Stimulated activated CD4-positive, alpha-beta T cell treated with anti-CD3 and anti-CD28 coated beads, Interleukin-12 subunit alpha, Interleukin-12 subunit beta, amount 100 ng/mL, for 24 hours (primary cell): ENCODE results near the gene TGFBR1.

Source experiments
- DNase-seq, 2 experiments: peaks; one replicate each; pipeline ENCODE4 v3.0.0-alpha.2; 2020; ENCODE audit warnings: low read depth in 2 of 2

TGFBR1 gene

DNA sequence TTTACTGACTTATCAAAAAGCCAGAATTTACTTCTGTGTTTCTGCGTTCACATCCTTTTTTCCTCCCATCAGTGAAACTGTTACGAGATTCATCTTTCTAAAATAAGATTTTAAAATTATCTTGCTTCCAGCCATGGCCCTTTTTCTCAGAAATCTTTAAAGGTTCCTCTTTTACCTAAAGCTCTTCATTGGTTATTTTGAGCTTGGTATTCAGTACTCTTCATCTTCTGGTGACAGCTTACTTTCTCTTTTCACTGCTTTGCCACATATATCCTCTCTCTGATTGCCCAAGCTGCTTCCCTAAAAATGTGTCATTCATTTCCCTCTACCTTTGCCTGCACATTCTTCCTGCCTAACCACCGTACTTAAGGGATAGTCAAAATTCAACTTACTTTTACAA lies 32.3 kb downstream of the TGFBR1 start:
- DNase-seq: no peak

DNA sequence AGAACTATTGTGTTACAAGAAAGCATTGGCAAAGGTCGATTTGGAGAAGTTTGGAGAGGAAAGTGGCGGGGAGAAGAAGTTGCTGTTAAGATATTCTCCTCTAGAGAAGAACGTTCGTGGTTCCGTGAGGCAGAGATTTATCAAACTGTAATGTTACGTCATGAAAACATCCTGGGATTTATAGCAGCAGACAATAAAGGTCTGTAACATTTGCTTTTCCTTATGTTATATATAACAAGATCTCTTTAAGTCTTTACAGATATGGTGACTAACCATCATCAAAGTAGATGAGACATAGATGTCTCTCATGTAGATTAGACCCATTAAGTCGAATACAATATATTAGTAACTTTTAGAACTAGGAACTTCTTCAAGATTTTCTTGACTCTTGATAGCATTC lies 33.0 kb downstream of the TGFBR1 start:
- DNase-seq: no peak

GRCh38 chr9:99138424-99139284 lies 33.7 kb downstream of the TGFBR1 start:
- DNase-seq: no peak

GRCh38 chr9:99139868-99140267 lies 35.0 kb downstream of the TGFBR1 start:
- no peak for DNase-seq

- DNase-seq: peak in 1 of 2 experiments; percentile 11
These were observed 35.9 kb downstream of the TGFBR1 start for GRCh38 chr9:99140685-99141314.

DNA sequence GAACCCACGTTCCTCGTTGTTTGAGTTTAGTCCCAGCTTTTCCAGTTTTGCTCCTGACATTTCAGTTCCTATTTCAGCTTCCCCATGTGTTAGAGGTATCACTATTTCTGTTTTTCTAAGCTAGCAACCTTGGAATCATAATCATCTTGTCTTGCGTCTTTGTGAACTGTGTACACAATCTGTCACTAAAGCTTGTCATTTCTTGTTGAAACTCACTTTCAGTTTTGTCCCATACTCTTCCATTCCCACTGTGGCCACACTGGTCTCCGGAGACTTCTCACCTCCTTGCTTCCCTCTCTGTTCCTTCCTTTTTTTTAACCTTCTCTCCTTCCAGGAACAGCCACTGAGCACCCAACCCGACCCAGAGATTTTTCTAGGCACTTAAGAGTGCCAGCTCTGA lies 36.9 kb downstream of the TGFBR1 start:
- no peak for DNase-seq

GRCh38 chr9:99142275-99142674 lies 37.4 kb downstream of the TGFBR1 start:
- DNase-seq: no peak

DNA sequence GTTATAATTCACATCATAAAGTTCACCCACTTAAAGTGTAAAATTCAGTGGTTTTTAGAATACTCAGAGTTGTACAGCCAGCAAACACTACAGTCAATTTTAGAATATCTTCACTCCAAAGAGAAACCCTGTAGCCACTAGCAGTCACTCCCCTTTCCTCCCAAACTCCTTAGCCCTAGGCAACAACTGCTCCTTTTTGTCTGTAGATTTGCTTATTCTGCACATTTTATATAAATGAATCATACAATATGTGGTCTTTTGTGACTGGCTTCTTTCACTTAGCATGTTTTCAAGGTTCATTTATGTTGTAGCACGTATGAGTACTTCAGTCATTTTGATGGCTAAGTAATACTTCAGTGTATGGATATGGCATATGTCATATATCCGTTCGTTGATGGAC lies 38.7 kb downstream of the TGFBR1 start:
- DNase-seq: no peak

GRCh38 chr9:99144966-99145365 lies 40.1 kb downstream of the TGFBR1 start:
- DNase-seq: no peak

GRCh38 chr9:99146574-99146973 lies 41.7 kb downstream of the TGFBR1 start:
- DNase-seq: no peak

DNA sequence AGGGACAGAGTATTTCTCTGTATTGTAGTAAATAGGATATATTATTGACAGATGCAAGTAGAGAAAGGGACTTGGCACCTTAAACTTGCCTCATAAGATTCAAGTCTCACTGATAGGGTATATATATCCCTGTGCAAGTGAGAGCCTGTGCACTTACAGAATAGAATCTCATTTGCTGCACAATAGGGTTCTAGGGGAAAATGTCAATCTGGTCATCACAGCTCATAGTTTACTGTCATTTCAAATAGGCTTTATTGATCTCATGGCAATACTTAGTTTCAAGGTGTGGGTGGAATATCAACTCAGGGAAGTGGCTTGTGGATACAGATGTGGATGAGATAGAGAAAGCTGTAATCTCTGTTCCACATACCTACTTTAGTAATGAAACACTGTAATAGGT lies 42.3 kb downstream of the TGFBR1 start:
- DNase-seq: no peak

GRCh38 chr9:99150451-99151171 lies 45.7 kb downstream of the TGFBR1 start:
- no peak for DNase-seq

DNA sequence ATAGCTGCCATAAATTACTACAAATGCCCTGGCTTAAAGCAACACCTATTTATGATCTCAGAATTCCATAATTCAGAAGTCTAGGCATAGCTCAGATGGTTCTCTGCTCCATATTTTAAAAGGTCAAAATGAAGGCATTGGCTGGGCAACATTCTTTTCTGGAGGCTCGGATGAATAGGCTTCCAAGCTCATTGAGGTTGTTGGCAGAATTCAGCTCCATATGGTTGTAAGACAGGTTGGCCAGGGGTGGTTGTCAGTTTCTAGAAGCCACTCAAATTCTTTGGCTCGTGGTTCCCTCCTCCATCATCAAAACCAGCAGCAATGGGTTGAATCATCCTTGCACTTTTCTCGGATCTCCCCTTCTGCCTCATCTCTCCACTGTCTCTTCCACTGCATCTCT lies 49.4 kb downstream of the TGFBR1 start:
- DNase-seq: no peak

- no peak for DNase-seq
These were observed 50.8 kb downstream of the TGFBR1 start for GRCh38 chr9:99155736-99156135.

- no peak for DNase-seq
These were observed 53.7 kb downstream of the TGFBR1 start for GRCh38 chr9:99158629-99159028.

- no peak for DNase-seq
These were observed 55.3 kb downstream of the TGFBR1 start for GRCh38 chr9:99160173-99160572.

GRCh38 chr9:99162759-99163364 lies 57.9 kb downstream of the TGFBR1 start:
- DNase-seq: no peak

- DNase-seq: no peak
These were observed 61.2 kb downstream of the TGFBR1 start for GRCh38 chr9:99166149-99166548.

DNA sequence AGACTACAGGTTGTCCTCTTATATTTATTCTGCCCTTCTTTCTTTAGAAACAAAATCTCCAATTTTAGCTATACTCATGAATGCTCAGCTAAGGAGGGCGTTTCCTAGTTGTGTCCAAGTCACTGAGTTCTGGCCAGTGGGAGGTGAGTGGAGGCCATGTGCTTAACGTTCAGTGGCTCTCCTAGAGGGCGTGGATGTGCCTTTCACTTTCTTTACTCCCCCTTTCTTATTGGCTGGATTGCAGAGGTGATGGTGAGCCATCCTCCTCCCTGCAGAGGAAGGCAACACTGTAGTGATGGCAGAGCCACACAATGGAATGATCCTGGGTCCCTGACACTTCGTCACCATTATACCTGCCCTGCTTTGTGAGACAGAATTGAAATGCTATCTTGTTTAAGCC lies 62.2 kb downstream of the TGFBR1 start:
- no peak for DNase-seq

GRCh38 chr9:99167694-99168093 lies 62.8 kb downstream of the TGFBR1 start:
- DNase-seq: no peak

DNA sequence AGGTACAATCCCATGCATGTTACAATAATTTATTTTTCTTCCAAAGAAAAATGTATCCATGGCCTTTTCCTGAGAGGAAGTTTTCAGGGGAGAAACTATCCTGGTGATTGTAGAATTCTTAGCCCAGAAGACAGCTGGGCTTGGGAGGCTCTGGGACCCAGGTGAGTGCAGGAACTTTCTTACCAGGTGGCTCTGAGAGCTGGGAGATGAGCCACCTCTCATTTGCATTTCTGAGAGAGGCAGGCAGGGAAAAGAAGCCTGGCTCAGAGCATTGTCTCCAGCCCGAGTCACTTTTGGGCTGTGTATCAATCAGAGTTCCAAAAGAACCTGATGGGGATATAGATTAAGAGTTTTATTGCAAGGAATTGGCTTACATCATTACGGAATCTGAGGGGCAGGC lies 64.2 kb downstream of the TGFBR1 start:
- no peak for DNase-seq
